Measurements from ENCODE around the gene SRBD1. TPM values are rescaled to one million over a fixed set of nuclear protein-coding genes. Genes with fewer than 3 reads are reported as not detected.

Gene SRBD1
- 23.2 and 31.2 TPM in 2 replicates for total RNA-seq (2014; rRNA removed; shearing (Covaris generic))
- 10.0 and 12.9 TPM in 2 replicates for polyA plus RNA-seq (2015; cell fraction: cytosol; rRNA removed)
- 6.8 and 7.4 TPM in 2 replicates for polyA plus RNA-seq (2015; cell fraction: nucleus; rRNA removed)

- in situ Hi-C loops (cut with HindIII; ENCODE audit: low pct_unique_long_range_greater_than_20kb, low sequenced_read_pairs): no loop called here
- peak; percentile 98 for DNase-seq (ENCODE audit: low read depth, low spot score)
Measured at GRCh38 chr2:45611020-45611859, at the start of gene SRBD1. Gene SRBD1, minus strand, starts transcription at chr2:45611267. Its CDS starts 5,826 bp downstream, at chr2:45605441.

GRCh38 chr2:45654250-45654649 is 43.2 kb upstream of the SRBD1 start:
- in situ Hi-C loops (cut with HindIII; ENCODE audit: low pct_unique_long_range_greater_than_20kb, low sequenced_read_pairs): no loop called here
- DNase-seq (ENCODE audit: low read depth, low spot score): no peak

- no peak for DNase-seq (ENCODE audit: low read depth, low spot score)
- in situ Hi-C loops (cut with HindIII; ENCODE audit: low pct_unique_long_range_greater_than_20kb, low sequenced_read_pairs): no loop called here
Measured at GRCh38 chr2:45653122-45653913, 42.3 kb upstream of the SRBD1 start.

GRCh38 chr2:45652090-45653031 is 41.3 kb upstream of the SRBD1 start:
- in situ Hi-C loops (cut with HindIII; ENCODE audit: low pct_unique_long_range_greater_than_20kb, low sequenced_read_pairs): no loop called here
- DNase-seq (ENCODE audit: low read depth, low spot score): peak; percentile 44

GRCh38 chr2:45651415-45652089 is 40.5 kb upstream of the SRBD1 start, which contains the start of gene PRKCE:
Gene PRKCE, plus strand, starts transcription at chr2:45651675.
- peak; percentile 46 for DNase-seq (ENCODE audit: low read depth, low spot score)
- in situ Hi-C loops (cut with HindIII; ENCODE audit: low pct_unique_long_range_greater_than_20kb, low sequenced_read_pairs): no loop called here

GRCh38 chr2:45650851-45651414 is 39.9 kb upstream of the SRBD1 start:
- in situ Hi-C loops (cut with HindIII; ENCODE audit: low pct_unique_long_range_greater_than_20kb, low sequenced_read_pairs): no loop called here
- DNase-seq (ENCODE audit: low read depth, low spot score): peak; percentile 97

- DNase-seq (ENCODE audit: low read depth, low spot score): peak; percentile 48
- in situ Hi-C loops (cut with HindIII; ENCODE audit: low pct_unique_long_range_greater_than_20kb, low sequenced_read_pairs): loop anchor here (5.0 kb wide), 1 partner anchor 37 kb away; no protein-coding TSS in a partner anchor
Measured at GRCh38 chr2:45649858-45650811, 39.1 kb upstream of the SRBD1 start.

GRCh38 chr2:45649462-45649857 is 38.4 kb upstream of the SRBD1 start:
- in situ Hi-C loops (cut with HindIII; ENCODE audit: low pct_unique_long_range_greater_than_20kb, low sequenced_read_pairs): loop anchor here (5.0 kb wide), 1 partner anchor 38 kb away; no protein-coding TSS in a partner anchor
- DNase-seq (ENCODE audit: low read depth, low spot score): peak; percentile 59

- DNase-seq (ENCODE audit: low read depth, low spot score): no peak
- in situ Hi-C loops (cut with HindIII; ENCODE audit: low pct_unique_long_range_greater_than_20kb, low sequenced_read_pairs): loop anchor here (5.0 kb wide), 1 partner anchor 39 kb away; no protein-coding TSS in a partner anchor
Measured at GRCh38 chr2:45648636-45649035, 37.6 kb upstream of the SRBD1 start.

GRCh38 chr2:45647986-45648520 is 37.0 kb upstream of the SRBD1 start:
- in situ Hi-C loops (cut with HindIII; ENCODE audit: low pct_unique_long_range_greater_than_20kb, low sequenced_read_pairs): loop anchor here (5.0 kb wide), 1 partner anchor 39 kb away; no protein-coding TSS in a partner anchor
- DNase-seq (ENCODE audit: low read depth, low spot score): no peak

- no peak for DNase-seq (ENCODE audit: low read depth, low spot score)
- in situ Hi-C loops (cut with HindIII; ENCODE audit: low pct_unique_long_range_greater_than_20kb, low sequenced_read_pairs): loop anchor here (5.0 kb wide), 1 partner anchor 40 kb away; no protein-coding TSS in a partner anchor
Measured at GRCh38 chr2:45647356-45647755, 36.3 kb upstream of the SRBD1 start.

- in situ Hi-C loops (cut with HindIII; ENCODE audit: low pct_unique_long_range_greater_than_20kb, low sequenced_read_pairs): loop anchor here (5.0 kb wide), 1 partner anchor 41 kb away; no protein-coding TSS in a partner anchor
- DNase-seq (ENCODE audit: low read depth, low spot score): no peak
Measured at GRCh38 chr2:45646289-45646688, 35.2 kb upstream of the SRBD1 start.

- DNase-seq (ENCODE audit: low read depth, low spot score): peak; percentile 73
- in situ Hi-C loops (cut with HindIII; ENCODE audit: low pct_unique_long_range_greater_than_20kb, low sequenced_read_pairs): no loop called here
Measured at GRCh38 chr2:45643543-45644542, 32.8 kb upstream of the SRBD1 start.

- in situ Hi-C loops (cut with HindIII; ENCODE audit: low pct_unique_long_range_greater_than_20kb, low sequenced_read_pairs): no loop called here
- no peak for DNase-seq (ENCODE audit: low read depth, low spot score)
Measured at GRCh38 chr2:45643095-45643494, 32.0 kb upstream of the SRBD1 start.

Data from SK-MEL-5 (cell line).